Epidermal melanocyte (primary cell): ENCODE results near the gene SPOP.
"Not testable (repeated sequence)": the region's sequence is repeated elsewhere in the genome, so short reads cannot be mapped to it uniquely, and the experiment has no call there.

Source experiments
- DNase-seq: peaks from one replicate; pipeline ENCODE4 v3.0.0; 2011; ENCODE audit warnings: low spot score; ENCODE audit not compliant: insufficient read length

The SPOP gene

GRCh38 chr17:49551221-49552069 lies 126.5 kb downstream of the SPOP start:
- DNase-seq = no peak

GRCh38 chr17:49550764-49551163 lies 127.1 kb downstream of the SPOP start:
- not testable (repeated sequence) for DNase-seq

- DNase-seq = no peak
These were observed 127.9 kb downstream of the SPOP start for GRCh38 chr17:49549691-49550678.

GRCh38 chr17:49549311-49549605 lies 128.6 kb downstream of the SPOP start:
- DNase-seq = no peak
